GM12865 (cell line): Measurements from ENCODE around the gene ZNF322.

Experiments
- DNase-seq: peaks from one replicate; pipeline ENCODE4 v3.0.0; 2010; ENCODE audit warnings: low read depth
- H3K4me3 ChIP-seq: 2 replicates; pipeline ENCODE4 v1.5.1; 2011; ENCODE audit warnings: mild to moderate bottlenecking, low read depth, low read length, control low read depth
- CTCF ChIP-seq: IDR thresholded peaks from 2 replicates; pipeline ENCODE4 v1.5.1; 2011; ENCODE audit warnings: low read length, control low read depth, low read depth, inconsistent platforms; ENCODE audit not compliant: insufficient read depth; ENCODE audit errors: missing control alignments

ZNF322 gene

GRCh38 chr6:26627843-26628242 lies 31.7 kb downstream of the ZNF322 start:
- TF ChIP-seq CTCF: no peak
- H3K4me3 ChIP-seq: no peak overlapping the region
- DNase-seq: no peak

GRCh38 chr6:26624557-26624956 lies 35.0 kb downstream of the ZNF322 start:
- no peak for DNase-seq
- no peak overlapping the region for H3K4me3 ChIP-seq
- no peak for TF ChIP-seq CTCF

- no peak overlapping the region for H3K4me3 ChIP-seq
- TF ChIP-seq CTCF: no peak
- DNase-seq: no peak
These were observed 36.1 kb downstream of the ZNF322 start for GRCh38 chr6:26623339-26623859.

GRCh38 chr6:26613689-26614683 lies 45.6 kb downstream of the ZNF322 start:
- TF ChIP-seq CTCF: no peak
- H3K4me3 ChIP-seq: no peak overlapping the region
- no peak for DNase-seq

GRCh38 chr6:26613201-26613600 lies 46.3 kb downstream of the ZNF322 start:
- no peak overlapping the region for H3K4me3 ChIP-seq
- DNase-seq: no peak
- no peak for TF ChIP-seq CTCF

GRCh38 chr6:26611599-26611998 lies 47.9 kb downstream of the ZNF322 start:
- no peak for DNase-seq
- no peak overlapping the region for H3K4me3 ChIP-seq
- TF ChIP-seq CTCF: no peak
